ENCODE data around the gene TBC1D3K.
"Not testable (repeated sequence)": the region's sequence is repeated elsewhere in the genome, so short reads cannot be mapped to it uniquely, and the experiment has no call there.

The TBC1D3K gene

DNA sequence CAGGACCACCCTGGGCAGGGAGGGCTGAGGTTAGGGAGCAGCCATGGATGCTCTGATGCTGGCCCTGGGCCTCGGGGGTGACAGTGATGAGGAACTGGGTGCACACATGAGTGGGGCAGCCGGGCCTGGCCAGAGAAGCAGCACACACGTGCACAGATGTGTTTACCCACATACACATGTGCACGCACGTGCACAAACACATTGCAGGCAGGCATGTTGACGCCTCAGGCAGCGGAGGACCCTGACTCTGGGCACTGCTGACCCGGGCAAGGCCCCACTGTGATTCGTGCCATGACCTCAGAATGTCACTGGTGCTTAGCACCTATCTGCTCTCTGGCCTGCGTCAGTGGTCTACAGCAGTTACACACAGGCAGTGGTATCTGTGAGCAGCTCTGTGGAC lies at the start of gene TBC1D3K:
TBC1D3K (plus strand) TSS at position 301 of the 400 bp plus-strand sequence. CDS start 1,585 bp downstream, outside the sequence.
- H3K4me3 ChIP-seq; H3K9me3 ChIP-seq; DNase-seq (ENCODE audit: low spot score in 2 of 2); H3K4me1 ChIP-seq; H3K27me3 ChIP-seq (ENCODE audit: low read depth); H3K36me3 ChIP-seq (replicated peaks); in situ Hi-C loops (cut with MboI; ENCODE audit: low sequenced_read_pairs): not testable (repeated sequence)

DNA sequence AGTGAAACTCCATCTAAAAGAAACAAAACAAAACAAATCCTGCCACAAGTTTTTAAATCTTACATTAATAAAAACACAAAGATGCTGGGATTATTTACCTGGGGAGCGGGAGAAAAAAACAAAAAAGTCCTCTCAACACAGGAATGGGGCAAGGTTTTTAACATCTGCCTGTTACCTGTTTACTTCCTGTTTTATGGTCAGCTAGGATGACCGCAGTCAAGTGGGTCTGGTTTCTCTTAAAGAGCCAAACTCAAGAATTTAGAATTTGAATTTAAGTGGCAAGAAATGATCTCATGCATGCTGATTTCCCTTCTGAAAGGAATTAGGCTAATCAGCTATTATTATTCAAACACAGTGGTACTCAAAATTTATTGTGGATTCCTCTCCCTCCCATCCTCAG lies 39.7 kb upstream of the TBC1D3K start:
- DNase-seq (ENCODE audit: low spot score in 2 of 2), result no peak

DNA sequence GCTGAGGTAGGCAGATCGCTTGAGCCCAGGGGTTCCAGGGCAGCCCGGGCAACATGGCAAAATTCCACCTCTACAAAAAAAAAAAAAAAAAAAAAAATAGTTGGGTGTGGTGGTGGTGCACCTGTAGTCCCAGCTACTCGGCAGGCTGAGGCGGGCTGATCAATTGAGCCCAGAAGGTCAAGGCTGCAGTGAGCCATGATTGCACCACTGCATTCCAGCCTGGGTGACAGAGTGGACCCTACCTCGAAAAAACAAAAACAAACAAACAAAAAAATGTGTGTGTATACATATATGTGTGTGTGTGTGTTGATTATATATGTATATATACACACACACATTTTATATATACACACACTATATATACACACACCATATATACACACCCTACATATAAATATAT lies 39.1 kb upstream of the TBC1D3K start:
- Histone ChIP-seq H3K36me3 (replicated peaks) (no peaks in the 10 kb centered on the region), H3K4me1 (no peaks in the 10 kb centered on the region), H3K4me3 (no peak overlapping the region), H3K9me3 (no peaks in the 10 kb centered on the region), H3K27me3 (ENCODE audit: low read depth) (no peaks in the 10 kb centered on the region)
- in situ Hi-C loops (cut with MboI; ENCODE audit: low sequenced_read_pairs), result no loop called here
- DNase-seq (ENCODE audit: low spot score in 2 of 2), result no peak

More for the DNA sequence above, 39.7 kb upstream of the TBC1D3K start:
- Histone ChIP-seq H3K27me3 (ENCODE audit: low read depth) (no peaks in the 10 kb centered on the region), H3K9me3 (no peaks in the 10 kb centered on the region), H3K4me1 (no peaks in the 10 kb centered on the region), H3K4me3 (no peak overlapping the region), H3K36me3 (replicated peaks) (no peaks in the 10 kb centered on the region)
- in situ Hi-C loops (cut with MboI; ENCODE audit: low sequenced_read_pairs), result no loop called here

DNA sequence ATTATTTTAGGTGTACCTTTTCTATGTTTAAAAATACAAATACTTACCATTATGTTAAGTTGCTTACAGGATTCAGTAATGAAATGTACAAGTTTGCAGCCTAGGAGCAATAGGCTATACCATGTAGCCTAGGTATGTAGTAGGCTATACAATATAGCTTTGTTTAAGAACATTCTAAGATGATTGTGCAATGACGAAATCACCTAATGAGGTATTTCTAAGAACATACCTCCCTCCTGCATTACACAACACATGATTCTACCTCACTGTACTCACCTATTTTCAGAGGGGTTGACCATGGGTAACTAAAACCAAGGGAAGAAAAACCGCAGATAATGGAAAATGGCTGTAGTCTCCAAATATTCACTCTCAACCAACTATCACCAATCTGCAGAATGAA lies 35.3 kb upstream of the TBC1D3K start:
- in situ Hi-C loops (cut with MboI; ENCODE audit: low sequenced_read_pairs), result no loop called here
- no peaks in the 10 kb centered on the region for H3K4me1 ChIP-seq
- no peak overlapping the region for H3K4me3 ChIP-seq
- DNase-seq (ENCODE audit: low spot score in 2 of 2), result no peak
- no peaks in the 10 kb centered on the region for H3K9me3 ChIP-seq
- H3K27me3 ChIP-seq (ENCODE audit: low read depth), result no peaks in the 10 kb centered on the region
- H3K36me3 ChIP-seq (replicated peaks), result no peaks in the 10 kb centered on the region

DNA sequence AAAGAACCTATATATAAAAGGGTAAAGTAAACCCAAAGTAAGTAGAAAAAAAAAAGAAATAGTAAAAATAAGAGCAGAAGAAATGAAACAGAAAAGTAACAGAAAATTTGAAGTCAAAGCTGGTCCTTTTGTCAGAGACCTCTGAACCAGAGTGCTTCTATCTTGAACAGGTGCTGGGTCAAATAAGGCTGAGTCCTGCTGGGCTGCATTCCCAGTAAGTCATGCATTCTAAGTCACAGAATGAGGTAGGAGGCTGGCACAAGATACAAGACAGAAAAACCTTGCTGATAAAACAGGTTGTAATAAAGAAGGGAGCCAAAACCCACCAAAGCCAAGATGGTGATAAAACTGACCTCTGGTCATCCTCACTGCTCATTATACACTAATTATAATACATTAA lies 27.3 kb upstream of the TBC1D3K start:
- DNase-seq (ENCODE audit: low spot score in 2 of 2); H3K4me1 ChIP-seq; H3K4me3 ChIP-seq; in situ Hi-C loops (cut with MboI; ENCODE audit: low sequenced_read_pairs); H3K27me3 ChIP-seq (ENCODE audit: low read depth); H3K36me3 ChIP-seq (replicated peaks); H3K9me3 ChIP-seq: not testable (repeated sequence)
